MM.1S (cell line): ENCODE measurements around the gene WDR49.

ENCODE experiments used
- DNase-seq: peaks from one replicate; pipeline ENCODE4 v3.0.0-alpha.2; 2015
- H2AFZ ChIP-seq: fragments of 300-600 bp; sonication (generic); 2 replicates; pipeline ENCODE4 v1.6.0; 2016; ENCODE audit warnings: antibody characterized with exemption, low read length
- H3F3A ChIP-seq: fragments of 300-600 bp; sonication (generic); 2 replicates; pipeline ENCODE4 v1.6.1; 2016; ENCODE audit warnings: mild to moderate bottlenecking, antibody characterized with exemption, low read length, moderate library complexity, mixed read lengths; ENCODE audit not compliant: insufficient read depth
- H3K27ac ChIP-seq: fragments of 300-600 bp; sonication (generic); 2 replicates; pipeline ENCODE4 v1.5.1; 2016; ENCODE audit warnings: mild to moderate bottlenecking, low read length
- H3K27me3 ChIP-seq: fragments of 300-600 bp; sonication (generic); replicated peaks from 2 replicates; pipeline ENCODE4 v1.6.0; 2016; ENCODE audit warnings: low read length; ENCODE audit not compliant: insufficient read depth
- H3K36me3 ChIP-seq: fragments of 300-600 bp; sonication (generic); replicated peaks from 2 replicates; pipeline ENCODE4 v1.6.1; 2016; ENCODE audit warnings: mild to moderate bottlenecking, low read length, mixed read lengths; ENCODE audit not compliant: insufficient read depth
- H3K4me1 ChIP-seq: fragments of 300-600 bp; sonication (generic); 2 replicates; pipeline ENCODE4 v1.6.1; 2016; ENCODE audit warnings: low read length, mixed read lengths
- H3K4me2 ChIP-seq: fragments of 300-600 bp; sonication (generic); 2 replicates; pipeline ENCODE4 v1.6.0; 2016; ENCODE audit warnings: low read depth, low read length
- H3K4me3 ChIP-seq: fragments of 300-600 bp; sonication (generic); 2 replicates; pipeline ENCODE4 v1.5.1; 2016; ENCODE audit warnings: low read length, mixed read lengths
- H3K79me2 ChIP-seq: fragments of 300-600 bp; sonication (generic); 2 replicates; pipeline ENCODE4 v1.6.1; 2016; ENCODE audit warnings: mixed run types, low read length, mixed read lengths
- H3K9ac ChIP-seq: fragments of 300-600 bp; sonication (generic); 2 replicates; pipeline ENCODE4 v1.6.1; 2016; ENCODE audit warnings: low read length, mixed read lengths
- H3K9me2 ChIP-seq: fragments of 300-600 bp; sonication (generic); replicated peaks from 2 replicates; pipeline ENCODE4 v1.6.1; 2016; ENCODE audit warnings: mild to moderate bottlenecking, low read length, mixed read lengths; ENCODE audit not compliant: insufficient read depth
- H3K9me3 ChIP-seq: fragments of 300-600 bp; sonication (generic); replicated peaks from 2 replicates; pipeline ENCODE4 v1.6.1; 2016; ENCODE audit warnings: mild to moderate bottlenecking, low read length, mixed read lengths; ENCODE audit not compliant: insufficient read depth
- H4K20me1 ChIP-seq: fragments of 300-600 bp; sonication (generic); 2 replicates; pipeline ENCODE4 v1.6.1; 2016; ENCODE audit warnings: mild to moderate bottlenecking, low read length, moderate library complexity, mixed read lengths; ENCODE audit not compliant: insufficient read depth
- CTCF ChIP-seq: fragments of 300-600 bp; sonication (generic); IDR thresholded peaks from 2 replicates; pipeline ENCODE4 v1.5.1; 2016; ENCODE audit warnings: antibody characterized with exemption, low read length, mixed read lengths
- EZH2 ChIP-seq: fragments of 300-600 bp; sonication (generic); optimal IDR thresholded peaks from 2 replicates; pipeline ENCODE3; 2017; ENCODE audit warnings: low read depth, mild to moderate bottlenecking, antibody characterized with exemption, low read length, mixed read lengths
- EZH2phosphoT487 ChIP-seq: fragments of 300-600 bp; sonication (generic); IDR thresholded peaks from 2 replicates; pipeline ENCODE4 v1.6.1; 2018; ENCODE audit warnings: antibody characterized with exemption, low read length

WDR49 gene

GRCh38 chr3:167559924-167560323 lies 93.8 kb downstream of the WDR49 start:
- no peaks in the 10 kb centered on the region for H3F3A ChIP-seq

GRCh38 chr3:167554898-167555297 lies 98.8 kb downstream of the WDR49 start:
- no peak for DNase-seq
- no peak overlapping the region for H3K9ac ChIP-seq

More at GRCh38 chr3:167559924-167560323, 93.8 kb downstream of the WDR49 start:
- no peaks in the 10 kb centered on the region for H3K79me2 ChIP-seq
- H3K4me2 ChIP-seq: no peak overlapping the region
- H3K4me1 ChIP-seq: no peaks in the 10 kb centered on the region
- no peak overlapping the region for H3K27ac ChIP-seq
- H3K4me3 ChIP-seq: no peak overlapping the region
- H4K20me1 ChIP-seq: no peaks in the 10 kb centered on the region
- no peak for TF ChIP-seq EZH2phosphoT487
- TF ChIP-seq EZH2: no peak
- no peak for TF ChIP-seq CTCF
- H3K36me3 ChIP-seq: no peaks in the 10 kb centered on the region
- DNase-seq: no peak
- no peak overlapping the region for H3K9ac ChIP-seq
- H3K9me3 ChIP-seq: no peaks in the 10 kb centered on the region
- H3K9me2 ChIP-seq: no peaks in the 10 kb centered on the region
- no peak overlapping the region for H2AFZ ChIP-seq
- H3K27me3 ChIP-seq: no peaks in the 10 kb centered on the region

GRCh38 chr3:167538081-167538480 lies 115.7 kb downstream of the WDR49 start:
- Histone ChIP-seq H4K20me1 (no peaks in the 10 kb centered on the region), H3K4me1 (no peaks in the 10 kb centered on the region), H2AFZ (no peak overlapping the region), H3K27ac (no peak overlapping the region), H3K9me2 (no peaks in the 10 kb centered on the region), H3K36me3 (no peaks in the 10 kb centered on the region), H3K4me3 (no peak overlapping the region), H3K27me3 (no peaks in the 10 kb centered on the region), H3K79me2 (no peaks in the 10 kb centered on the region), H3F3A (no peaks in the 10 kb centered on the region), H3K9ac (no peak overlapping the region), H3K4me2 (no peak overlapping the region), H3K9me3 (no peaks in the 10 kb centered on the region)
- TF ChIP-seq CTCF: no peak
- no peak for TF ChIP-seq EZH2
- TF ChIP-seq EZH2phosphoT487: no peak
- DNase-seq: no peak

More at GRCh38 chr3:167554898-167555297, 98.8 kb downstream of the WDR49 start:
- Histone ChIP-seq H4K20me1 (no peaks in the 10 kb centered on the region), H3K4me2 (no peak overlapping the region), H3K27me3 (no peaks in the 10 kb centered on the region), H3K79me2 (no peaks in the 10 kb centered on the region), H3K36me3 (no peaks in the 10 kb centered on the region), H3K4me3 (no peak overlapping the region), H3K4me1 (no peaks in the 10 kb centered on the region), H2AFZ (no peak overlapping the region), H3K27ac (no peak overlapping the region), H3K9me2 (no peaks in the 10 kb centered on the region), H3F3A (no peaks in the 10 kb centered on the region), H3K9me3 (no peaks in the 10 kb centered on the region)
- no peak for TF ChIP-seq EZH2
- TF ChIP-seq EZH2phosphoT487: no peak
- no peak for TF ChIP-seq CTCF
